ENCODE data around the gene DOC2A. TPM values are rescaled to one million over a fixed set of nuclear protein-coding genes. Genes with fewer than 3 reads are reported as not detected.

The DOC2A gene
- total and polyA plus RNA-seq, 9 of the 15 experiments (the other 6 are each of a cell fraction or from before 2014, with no cell fraction given): 0.03 to 0.38 (median 0.28) TPM; not detected in 1

- TF ChIP-seq MNT (conservative IDR thresholded peaks at IDR 0.05) (peak in 1 of 2 experiments; percentile 61; a peak in 2 of 4 replicates), GATAD2B (IDR thresholded peaks at IDR 0.05; ENCODE audit: borderline replicate concordance) (peak; percentile 81; the same call in 1 of the 2 replicates), PCBP1 (IDR thresholded peaks at IDR 0.05; ENCODE audit: low read depth, low read length, poor library complexity, severe bottlenecking) (peak; percentile 84), KDM5B (IDR thresholded peaks at IDR 0.05; ENCODE audit: insufficient replicate concordance, low read depth, low read length) (peak; percentile 70), SMAD4 (CRISPR knock-in tag; conservative IDR thresholded peaks at IDR 0.05) (no peak; the same call in 1 of the 2 replicates), REST (IDR thresholded peaks at IDR 0.05; ENCODE audit: borderline replicate concordance) (peak; percentile 46; the same call in 1 of the 2 replicates), REST (CRISPR knock-in tag; IDR thresholded peaks at IDR 0.05; ENCODE audit: low read depth) (no peak; the same call in 1 of the 2 replicates), ZBTB26 (CRISPR knock-in tag; IDR thresholded peaks at IDR 0.05) (no peak), MTA3 (IDR thresholded peaks at IDR 0.05; ENCODE audit: borderline replicate concordance) (peak; percentile 93; the same call in 1 of the 2 replicates), GMEB1 (CRISPR knock-in tag; IDR thresholded peaks at IDR 0.05) (peak; percentile 78), PML (IDR thresholded peaks at IDR 0.05; ENCODE audit: low read length) (peak; percentile 28; the same call in 1 of the 2 replicates), MCM2 (IDR thresholded peaks at IDR 0.05; ENCODE audit: low read depth) (no peak), POLR2B (IDR thresholded peaks at IDR 0.05; ENCODE audit: low read depth, partially characterized antibody) (peak; percentile 63), ZNF778 (CRISPR knock-in tag; IDR thresholded peaks at IDR 0.05) (no peak)
These were observed 49.1 kb downstream of the DOC2A start, which contains the start of gene TMEM219 (continued) for GRCh38 chr16:29961479-29962343.
